Measurements from ENCODE around the gene CDC42BPG. TPM values are rescaled to one million over a fixed set of nuclear protein-coding genes. Genes with fewer than 3 reads are reported as not detected.

Gene CDC42BPG
- total and polyA plus RNA-seq, 2 of the 8 experiments (the other 6 are each of a cell fraction or from before 2014, with no cell fraction given): 3.7 to 10.6 TPM

DNA sequence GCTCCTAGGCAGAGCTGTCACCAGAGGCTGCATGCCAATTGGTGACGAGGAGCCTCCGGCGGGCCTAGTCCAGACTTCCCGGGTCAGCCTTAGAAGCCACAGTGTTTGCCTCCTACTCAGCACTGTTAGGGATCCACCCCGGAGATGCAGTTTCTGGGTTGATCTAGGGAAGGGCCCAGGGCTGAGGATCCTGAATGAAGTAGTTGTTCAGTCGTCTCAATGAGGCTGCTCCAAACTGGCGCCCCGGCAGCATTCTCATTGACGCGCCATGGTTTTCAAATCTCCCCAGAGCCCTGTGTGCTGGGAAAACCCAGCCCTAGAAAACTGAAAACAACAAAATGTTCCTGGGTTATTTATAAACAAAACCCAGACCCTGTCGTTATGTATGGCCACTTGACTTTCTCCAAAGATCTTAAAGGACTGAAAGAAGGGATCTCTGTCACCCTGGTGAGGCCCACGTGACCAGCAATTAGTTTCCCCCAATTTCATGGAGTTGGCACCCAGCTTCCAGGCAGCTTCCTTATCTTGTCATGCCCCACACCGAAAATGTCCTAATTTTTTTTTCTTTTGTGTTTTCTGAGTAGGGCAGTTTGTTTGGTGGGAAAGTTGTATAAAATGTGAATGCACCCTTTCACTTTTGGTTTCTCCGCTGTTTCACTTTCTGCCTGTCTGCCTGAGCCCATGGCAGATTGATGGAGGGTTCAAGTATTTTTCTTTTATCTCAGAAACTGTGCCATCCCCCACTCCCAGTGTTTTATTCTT is 36.0 kb upstream of the CDC42BPG start:
- FAIRE-seq (no peak), DNase-seq (ENCODE audit: low read depth in 1 of 2, low spot score in 2 of 2) (no peak)
- ChIA-PET CTCF (ENCODE audit: partially characterized antibody) (interaction anchor here (1.4 to 32.2 kb wide), 3 partner anchors 11 to 170 kb away, joined by 3 to 1058 read pairs (median 118); partner anchors contain the start of gene CDC42BPG), POLR2A (ENCODE audit: partially characterized antibody) (interaction anchor here (1.1 to 24.6 kb wide), 2 partner anchors 12 to 22 kb away, joined by 4 to 408 read pairs; no protein-coding TSS in a partner anchor)
- Histone ChIP-seq H3K9ac (replicated peaks in 1 of 4; ENCODE audit: extremely low read depth in 1 of 4, low read depth in 3 of 4, low read length in 3 of 4) (no peak overlapping the region), H4K5ac (ENCODE audit: insufficient read length, low read depth, low read length) (no peak overlapping the region), H4K8ac (ENCODE audit: extremely low read depth, insufficient read depth, low read length) (no peak overlapping the region), H3K4me3 (ENCODE audit: extremely low read depth in 1 of 4, insufficient read depth in 2 of 4, low read depth in 3 of 4, low read length in 4 of 4) (no peak overlapping the region), H3K23me2 (ENCODE audit: low read depth, low read length) (peaks cover 16% of the 10 kb centered on the region), H3K4ac (replicated peaks; ENCODE audit: insufficient read length, low read depth, low read length) (no peak overlapping the region), H3K27me3 (replicated peaks in 1 of 4; ENCODE audit: control insufficient read depth in 3 of 4, extremely low read depth in 1 of 4, insufficient read depth in 3 of 4, low read length in 3 of 4) (peaks cover 0 to 6% (median 2%) of the 10 kb centered on the region in 4 experiments; a peak in 4 of 7 replicates), H2AK5ac (ENCODE audit: low read depth, low read length) (no peak overlapping the region), H4K91ac (replicated peaks; ENCODE audit: insufficient read length, low read length) (no peak overlapping the region), H2BK15ac (ENCODE audit: low read length) (no peak overlapping the region), H2BK20ac (ENCODE audit: low read length) (no peak overlapping the region), H3K14ac (ENCODE audit: insufficient read length) (no peak overlapping the region), H3K23ac (ENCODE audit: insufficient read length) (no peak overlapping the region), H3K27ac (ENCODE audit: low read depth, low read length) (no peak overlapping the region), H4K20me1 (replicated peaks in 1 of 2; ENCODE audit: control insufficient read depth in 1 of 2, insufficient read depth in 2 of 2, low read length in 2 of 2) (no peaks in the 10 kb centered on the region), H3K9me3 (ENCODE audit: insufficient read depth in 2 of 2, low read depth in 1 of 2, low read length in 1 of 2) (no peaks in the 10 kb centered on the region), H3K4me1 (replicated peaks in 1 of 4; ENCODE audit: control insufficient read depth in 3 of 4, insufficient read depth in 4 of 4, low read length in 3 of 4) (peaks cover 0 to 22% (median 11%) of the 10 kb centered on the region in 4 experiments; a peak in 6 of 7 replicates), H3K4me2 (ENCODE audit: insufficient read depth in 1 of 2, low read depth in 2 of 2, low read length in 2 of 2) (no peak overlapping the region; a peak in 1 of 4 replicates), H3K36me3 (ENCODE audit: control insufficient read depth in 2 of 4, insufficient read depth in 4 of 4, low read length in 3 of 4) (no peaks in the 10 kb centered on the region), H3K18ac (ENCODE audit: extremely low read depth, low read length) (no peak overlapping the region), H2BK5ac (ENCODE audit: low read depth, low read length) (no peak overlapping the region), H3K79me1 (ENCODE audit: low read depth, low read length) (no peaks in the 10 kb centered on the region), H3K56ac (replicated peaks; ENCODE audit: insufficient read length, low read depth, low read length) (no peak overlapping the region), H3K79me2 (ENCODE audit: control insufficient read depth in 1 of 2, insufficient read depth in 2 of 2, low read length in 2 of 2) (no peaks in the 10 kb centered on the region), H2BK12ac (ENCODE audit: low read depth, low read length) (no peak overlapping the region), H2BK120ac (replicated peaks; ENCODE audit: low read depth, low read length) (no peak overlapping the region), H2AFZ (ENCODE audit: low read length) (no peak overlapping the region)
- 86% methylated on average over 14 of the region's 14 CpGs; no CpG with 5 or more reads in 1 of the 2 experiments for WGBS, 2 experiments (ENCODE audit: extremely low coverage in 1 of 2, insufficient coverage in 1 of 2, insufficient read length in 1 of 2, insufficient replicate concordance in 2 of 2, low coverage in 1 of 2, low lambda C conversion rate in 2 of 2, missing lambda C conversion rate in 1 of 2)
- TF ChIP-seq SIN3A (conservative IDR thresholded peaks at IDR 0.05 in 1 of 2, IDR thresholded peaks at IDR 0.05 in 1 of 2; ENCODE audit: low read depth in 1 of 2, low read length in 2 of 2) (no peak), KDM1A (IDR thresholded peaks at IDR 0.05; ENCODE audit: borderline replicate concordance, low read length) (no peak), SIX5 (IDR thresholded peaks at IDR 0.05; ENCODE audit: low read depth, low read length) (no peak)
